Caco-2 (cell line): Measurements from ENCODE around the gene PHKG2. TPM values are rescaled to one million over a fixed set of nuclear protein-coding genes. Genes with fewer than 3 reads are reported as not detected.

Experiments used
- BruUV-seq: library from RNA; stranded (reverse); fragments of 400-500 nt; replicated peaks from 2 replicates; lab custom pipeline; 2021; lab: Mats Ljungman, UMichigan
- CTCF ChIA-PET: fragments of 300-600 bp; sonication (Branson Sonifier 250); formaldehyde crosslinking; loops from one replicate; lab custom pipeline; 2022; ENCODE audit warnings: antibody characterized with exemption; lab: Charles Lee
- POLR2A ChIA-PET: fragments of 300-600 bp; sonication (Branson Sonifier 250); formaldehyde crosslinking; loops from one replicate; lab custom pipeline; 2022; ENCODE audit warnings: antibody characterized with exemption; lab: Charles Lee
- DNase-seq, 2 experiments: peaks; one replicate each; pipeline versions ENCODE4 v3.0.0 to v3.0.0-alpha.2; 2020 to 2022
- H3K27me3 ChIP-seq: replicated peaks from 2 replicates; pipeline ENCODE4 v1.6.0; 2011; ENCODE audit warnings: low read length; ENCODE audit not compliant: control insufficient read depth, insufficient read depth
- H3K36me3 ChIP-seq: 2 replicates; pipeline ENCODE4 v1.5.1; 2011; ENCODE audit warnings: low read length; ENCODE audit not compliant: control insufficient read depth, insufficient read depth
- H3K4me1 ChIP-seq: fragments of 250-450 bp; sonication (Bioruptor Pico); 2 replicates; pipeline ENCODE4 v1.5.1; 2020; ENCODE audit warnings: mild to moderate bottlenecking
- H3K4me3 ChIP-seq: 2 replicates; pipeline ENCODE4 v1.5.1; 2011; ENCODE audit warnings: low read depth, mild to moderate bottlenecking, control low read depth, low read length
- H3K9me3 ChIP-seq: fragments of 250-450 bp; sonication (Bioruptor Pico); 2 replicates; pipeline ENCODE4 v1.5.1; 2020; ENCODE audit warnings: mild to moderate bottlenecking, moderate library complexity
- H3K27ac Mint-ChIP-seq: one replicate; pipeline ENCODE4 v1.8.0; 2022; ENCODE audit warnings: mixed read lengths; ENCODE audit not compliant: unreplicated experiment
- H3K27me3 Mint-ChIP-seq: one replicate; pipeline ENCODE4 v1.8.0; 2022; ENCODE audit warnings: mixed read lengths; ENCODE audit not compliant: insufficient read depth, unreplicated experiment
- H3K36me3 Mint-ChIP-seq: one replicate; pipeline ENCODE4 v1.8.0; 2022; ENCODE audit warnings: mild to moderate bottlenecking, mixed read lengths; ENCODE audit not compliant: insufficient read depth, unreplicated experiment
- H3K4me1 Mint-ChIP-seq: one replicate; pipeline ENCODE4 v1.8.0; 2022; ENCODE audit warnings: low read depth, mixed read lengths; ENCODE audit not compliant: unreplicated experiment
- H3K4me3 Mint-ChIP-seq: one replicate; pipeline ENCODE4 v1.8.0; 2022; ENCODE audit warnings: mild to moderate bottlenecking, moderate library complexity, mixed read lengths; ENCODE audit not compliant: unreplicated experiment
- H3K9me3 Mint-ChIP-seq: one replicate; pipeline ENCODE4 v1.8.0; 2022; ENCODE audit warnings: mixed read lengths; ENCODE audit not compliant: unreplicated experiment
- CTCF ChIP-seq, 2 experiments: fragments of 200-600 bp in 1 of 2; IDR thresholded peaks; 1 replicate in 1 of 2; 2 replicates in 1 of 2; pipeline versions ENCODE4 v1.5.1 to v1.8.0; 2011 to 2022; ENCODE audit warnings: antibody characterized with exemption in 1 of 2, control low read depth in 1 of 2, inconsistent platforms in 1 of 2, low read depth in 1 of 2, low read length in 1 of 2, mild to moderate bottlenecking in 1 of 2, moderate library complexity in 1 of 2; ENCODE audit not compliant: insufficient read depth in 1 of 2, severe bottlenecking in 1 of 2, unreplicated experiment in 1 of 2
- intact Hi-C: fragments of 100-400 bp; cut with micrococcal nuclease; formaldehyde crosslinking; loops from one replicate; pipeline ENCODE4 v1.10.0; 2022; ENCODE audit not compliant: unreplicated experiment
- total RNA-seq: library from RNA; stranded (reverse); gene quantifications from 2 replicates; pipeline ENCODE4 v1.2.3, GENCODE V29; 2022

PHKG2 gene
- total RNA-seq, 1 experiment from 2014 or later, result 48.6 TPM

DNA sequence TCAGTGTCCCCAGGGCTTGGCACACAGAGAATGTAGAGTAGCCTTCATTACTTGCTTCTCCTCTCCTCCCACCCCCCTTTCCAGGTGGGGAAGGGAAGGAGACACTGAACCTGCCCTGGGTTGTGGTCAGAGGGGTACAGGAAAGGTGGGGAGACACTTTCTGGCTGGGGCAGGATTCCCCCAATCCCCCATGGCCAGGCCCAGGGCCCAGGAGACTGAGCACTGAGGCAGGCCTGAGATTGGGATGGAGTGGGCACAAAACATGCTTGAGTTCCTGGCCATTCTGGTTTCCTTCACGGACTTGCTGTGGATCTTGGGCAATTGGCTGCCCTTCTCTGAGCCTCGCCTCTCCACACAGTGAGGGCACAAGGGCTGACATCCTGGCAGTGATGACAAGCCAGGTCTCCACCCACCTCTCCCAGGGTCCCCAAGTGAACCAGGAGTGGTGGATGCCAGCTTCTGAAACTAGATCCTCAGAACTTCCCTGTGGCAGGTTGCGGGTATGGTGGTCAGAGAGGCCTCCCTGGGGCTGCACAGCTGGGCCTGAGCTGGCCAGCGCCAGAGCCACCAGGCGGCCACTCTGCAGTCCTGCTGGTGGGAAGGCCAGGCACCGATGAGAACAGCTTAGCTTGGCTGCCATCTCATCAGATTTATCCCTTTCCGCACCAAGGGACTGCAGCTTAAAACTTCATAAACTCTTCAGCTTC lies 29.5 kb downstream of the PHKG2 start:
- Mint-ChIP-seq H3K36me3 (peaks cover 68% of the 10 kb centered on the region), H3K4me1 (peaks cover 10% of the 10 kb centered on the region), H3K27me3 (no peaks in the 10 kb centered on the region), H3K9me3 (no peaks in the 10 kb centered on the region), H3K27ac (peak overlapping the region; percentile 91), H3K4me3 (peak overlapping the region; percentile 75)
- no TSS peak for BruUV-seq
- DNase-seq, result no peak
- no peaks in the 10 kb centered on the region for H3K9me3 ChIP-seq
- H3K27me3 ChIP-seq, result no peaks in the 10 kb centered on the region
- peaks cover 12% of the 10 kb centered on the region for H3K4me1 ChIP-seq
- peaks cover 2% of the 10 kb centered on the region for H3K36me3 ChIP-seq
- H3K4me3 ChIP-seq, result no peak overlapping the region
- intact Hi-C loops, result no loop called here
- TF ChIP-seq CTCF (IDR thresholded peaks at IDR 0.05; ENCODE audit: insufficient read depth in 1 of 2, low read depth in 1 of 2, low read length in 1 of 2, severe bottlenecking in 1 of 2, unreplicated experiment in 1 of 2), result no peak
- ChIA-PET POLR2A (interaction anchor here (1.1 to 1.4 kb wide), 2 partner anchors 9 to 28 kb away, joined by 3 to 6 read pairs; partner anchors contain the start of gene ZNF629), CTCF (interaction anchor here (1.0 kb wide), 1 partner anchor 37 kb away, joined by 3 read pairs; no protein-coding TSS in a partner anchor)

DNA sequence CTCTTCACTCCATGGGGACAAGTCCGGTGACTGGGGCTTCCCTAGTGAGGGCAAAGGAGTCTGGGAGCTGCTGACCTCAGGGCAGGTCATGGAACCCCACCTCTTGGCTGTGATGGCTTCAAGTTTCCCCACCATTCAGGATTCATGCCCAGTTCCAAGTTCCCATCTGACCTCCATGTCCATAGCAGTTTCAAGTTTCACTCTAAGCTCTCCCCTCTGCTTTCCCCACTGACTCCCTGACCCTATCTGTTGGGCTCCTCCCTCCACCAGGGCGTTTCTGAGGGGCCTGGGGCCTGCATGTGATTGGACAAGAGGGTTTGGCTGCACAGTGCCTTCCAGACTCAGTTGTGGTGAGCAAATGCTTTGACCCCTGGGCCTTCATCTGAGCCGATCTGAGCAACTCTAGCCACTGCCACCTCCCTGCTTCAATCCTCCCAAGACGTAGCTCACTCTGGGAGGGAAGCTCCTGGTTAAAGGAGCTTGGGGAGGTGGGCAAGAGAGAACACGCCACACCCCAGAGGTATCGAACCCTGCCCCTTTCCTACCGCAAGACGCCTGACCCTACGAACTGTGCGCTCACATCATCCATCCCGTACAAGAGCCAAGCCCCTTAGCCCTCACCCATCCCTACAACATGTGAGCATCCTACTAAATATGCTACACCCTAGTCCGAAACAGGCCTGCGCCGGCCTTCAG lies 30.5 kb downstream of the PHKG2 start:
- CTCF ChIA-PET, result interaction anchor here (0.5 kb wide), 1 partner anchor 159 kb away, joined by 3 read pairs; no protein-coding TSS in a partner anchor
- intact Hi-C loops, result no loop called here
- peaks cover 61% of the 10 kb centered on the region for H3K36me3 Mint-ChIP-seq
- H3K4me1 ChIP-seq, result peaks cover 12% of the 10 kb centered on the region
- peaks cover 10% of the 10 kb centered on the region for H3K4me1 Mint-ChIP-seq
- H3K36me3 ChIP-seq, result peaks cover 1% of the 10 kb centered on the region; the same call in 1 of the 2 replicates
- H3K27ac Mint-ChIP-seq, result peak overlapping the region; percentile 55
- no peaks in the 10 kb centered on the region for H3K27me3 ChIP-seq
- no peak for DNase-seq
- H3K9me3 Mint-ChIP-seq, result no peaks in the 10 kb centered on the region
- no peak overlapping the region for H3K4me3 ChIP-seq
- no peak overlapping the region for H3K4me3 Mint-ChIP-seq
- no peaks in the 10 kb centered on the region for H3K27me3 Mint-ChIP-seq
- no TSS peak for BruUV-seq
- TF ChIP-seq CTCF (IDR thresholded peaks at IDR 0.05; ENCODE audit: insufficient read depth in 1 of 2, low read depth in 1 of 2, low read length in 1 of 2, severe bottlenecking in 1 of 2, unreplicated experiment in 1 of 2), result no peak
- H3K9me3 ChIP-seq, result no peaks in the 10 kb centered on the region
- POLR2A ChIA-PET, result interaction anchor here (0.6 to 1.1 kb wide), 2 partner anchors 8 to 155 kb away, joined by 3 to 5 read pairs; partner anchors contain the start of gene ZNF629

DNA sequence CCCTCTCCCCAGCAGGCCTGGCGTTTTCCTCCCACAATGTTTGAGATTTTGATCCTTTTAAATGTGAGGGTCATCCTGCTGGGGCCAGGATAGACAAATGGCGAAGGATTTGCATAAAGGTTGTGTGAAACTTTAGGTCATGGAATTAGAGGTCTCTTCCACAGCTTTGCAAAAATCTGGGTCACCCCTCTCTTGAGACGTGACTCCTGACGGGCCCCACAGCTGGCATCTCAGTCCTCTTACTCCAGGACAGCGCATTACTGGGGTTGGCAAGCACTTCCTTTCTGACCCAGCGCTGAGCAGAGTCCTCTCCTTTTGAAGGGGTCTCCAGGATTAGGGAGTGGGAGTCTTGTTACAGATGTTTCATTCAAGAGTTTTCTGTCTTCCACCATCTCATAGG lies 31.4 kb downstream of the PHKG2 start:
- Histone ChIP-seq H3K4me1 (peaks cover 12% of the 10 kb centered on the region), H3K27me3 (no peaks in the 10 kb centered on the region), H3K4me3 (no peak overlapping the region), H3K36me3 (peaks cover 1% of the 10 kb centered on the region; the same call in 1 of the 2 replicates), H3K9me3 (no peaks in the 10 kb centered on the region)
- Mint-ChIP-seq H3K4me1 (peaks cover 10% of the 10 kb centered on the region), H3K4me3 (no peak overlapping the region), H3K9me3 (no peaks in the 10 kb centered on the region), H3K27me3 (no peaks in the 10 kb centered on the region), H3K27ac (no peak overlapping the region), H3K36me3 (peaks cover 60% of the 10 kb centered on the region)
- intact Hi-C loops, result no loop called here
- ChIA-PET CTCF (no interaction called here), POLR2A (no interaction called here)
- TF ChIP-seq CTCF (IDR thresholded peaks at IDR 0.05; ENCODE audit: insufficient read depth in 1 of 2, low read depth in 1 of 2, low read length in 1 of 2, severe bottlenecking in 1 of 2, unreplicated experiment in 1 of 2), result no peak
- BruUV-seq, result TSS peak; percentile 1
- no peak for DNase-seq
